ENCODE measurements around the gene ZNF407.

GRCh38 chr18:75110846-75111415 lies 513.3 kb downstream of the ZNF407 start:
- TF ChIP-seq CTCF (IDR thresholded peaks at IDR 0.05; ENCODE audit: insufficient read depth, low read length), result no peak
- TF ChIP-seq REST (IDR thresholded peaks at IDR 0.05; ENCODE audit: insufficient replicate concordance, low read depth), result no peak
- TF ChIP-seq POLR2AphosphoS5 (IDR thresholded peaks at IDR 0.05; ENCODE audit: low read depth), result no peak
- no peak for TF ChIP-seq GABPA (IDR thresholded peaks at IDR 0.05; ENCODE audit: low read depth)
- TF ChIP-seq SPI1 (IDR thresholded peaks at IDR 0.05; ENCODE audit: borderline replicate concordance, low read depth), result no peak
